SH-SY5Y (cell line): ENCODE results near the gene UNC5C.

Experiments
- GATA2 ChIP-seq: IDR thresholded peaks from 2 replicates; pipeline ENCODE4 v1.6.1; 2011; ENCODE audit warnings: mild to moderate bottlenecking, low read depth, low read length
- GATA3 ChIP-seq: IDR thresholded peaks from 2 replicates; pipeline ENCODE4 v1.6.1; 2011; ENCODE audit warnings: low read depth, mild to moderate bottlenecking, low read length, moderate library complexity

DNA sequence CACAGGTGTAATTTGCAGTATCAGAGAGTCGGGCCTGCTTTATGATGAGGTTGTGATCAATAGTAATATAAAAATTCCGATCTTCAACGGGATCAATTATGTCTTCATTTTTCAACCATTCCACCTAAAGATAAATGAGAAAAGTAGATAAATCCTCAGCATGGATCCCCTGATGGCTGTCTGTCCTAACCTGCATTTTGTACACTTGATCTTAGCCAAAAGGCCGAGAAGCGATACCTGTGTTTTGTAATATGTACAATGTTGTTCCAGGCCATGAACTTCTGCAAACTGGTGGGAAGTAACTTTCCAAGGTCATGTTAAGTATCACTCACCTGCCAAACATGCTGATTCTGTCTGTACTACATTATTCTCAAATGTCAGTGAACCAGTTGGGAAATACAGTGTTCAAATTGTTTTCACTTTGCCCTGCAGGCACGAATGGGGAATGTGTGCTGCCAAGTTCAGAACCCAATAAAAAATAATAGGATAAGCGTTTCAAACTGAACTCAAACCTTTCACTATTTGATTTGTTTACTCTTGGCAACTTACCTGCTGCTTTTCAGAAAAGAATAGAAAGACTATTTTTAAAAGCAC is 298.1 kb downstream of the UNC5C start:
- no peak for TF ChIP-seq GATA2
- TF ChIP-seq GATA3, result no peak
